Measurements from ENCODE around the gene TAPBPL.
"Not testable (repeated sequence)": the region's sequence is repeated elsewhere in the genome, so short reads cannot be mapped to it uniquely, and the experiment has no call there.

TAPBPL gene

DNA sequence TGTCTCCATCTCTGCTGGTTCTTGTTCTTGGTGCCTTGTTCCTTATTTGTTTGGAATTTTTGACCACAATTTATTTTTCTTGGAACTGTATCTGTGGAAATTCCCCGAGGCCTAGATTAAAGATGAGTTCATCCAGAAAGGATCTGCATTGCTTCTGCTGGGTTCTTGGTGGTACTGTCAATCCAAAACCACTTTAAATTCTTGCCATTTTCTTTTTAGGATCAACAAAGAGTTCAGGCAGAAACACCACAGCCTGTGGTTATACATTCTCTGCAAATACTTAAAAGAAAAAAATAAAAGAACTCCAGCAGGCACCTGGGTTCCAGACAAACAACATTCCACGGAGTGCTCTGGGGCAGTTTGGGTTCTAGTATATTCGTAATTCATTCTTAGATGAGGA, 24.6 kb downstream of the TAPBPL start:
- Histone ChIP-seq H3K9me3 (ENCODE audit: insufficient read depth, low read length) (no peaks in the 10 kb centered on the region), H3F3A (ENCODE audit: insufficient read depth) (peaks cover 7% of the 10 kb centered on the region; the same call in 1 of the 2 replicates), H3K9me2 (replicated peaks; ENCODE audit: insufficient read depth, low read length) (no peaks in the 10 kb centered on the region), H4K20me1 (ENCODE audit: low read depth, low read length) (no peaks in the 10 kb centered on the region), H3K27me3 (ENCODE audit: low read length) (no peaks in the 10 kb centered on the region), H3K79me2 (ENCODE audit: insufficient read depth, low read length) (no peaks in the 10 kb centered on the region), H2AFZ (ENCODE audit: low read depth, low read length, severe bottlenecking) (no peak overlapping the region), H3K36me3 (ENCODE audit: low read length) (no peaks in the 10 kb centered on the region), H3K4me2 (ENCODE audit: low read depth, low read length, poor library complexity, severe bottlenecking) (no peak overlapping the region), H3K27ac (ENCODE audit: low read depth, low read length) (no peak overlapping the region), H3K4me3 (ENCODE audit: insufficient read depth, low read length, poor library complexity, severe bottlenecking) (no peak overlapping the region), H3K9ac (ENCODE audit: low read length) (no peak overlapping the region)
- TF ChIP-seq, protein P1, sequence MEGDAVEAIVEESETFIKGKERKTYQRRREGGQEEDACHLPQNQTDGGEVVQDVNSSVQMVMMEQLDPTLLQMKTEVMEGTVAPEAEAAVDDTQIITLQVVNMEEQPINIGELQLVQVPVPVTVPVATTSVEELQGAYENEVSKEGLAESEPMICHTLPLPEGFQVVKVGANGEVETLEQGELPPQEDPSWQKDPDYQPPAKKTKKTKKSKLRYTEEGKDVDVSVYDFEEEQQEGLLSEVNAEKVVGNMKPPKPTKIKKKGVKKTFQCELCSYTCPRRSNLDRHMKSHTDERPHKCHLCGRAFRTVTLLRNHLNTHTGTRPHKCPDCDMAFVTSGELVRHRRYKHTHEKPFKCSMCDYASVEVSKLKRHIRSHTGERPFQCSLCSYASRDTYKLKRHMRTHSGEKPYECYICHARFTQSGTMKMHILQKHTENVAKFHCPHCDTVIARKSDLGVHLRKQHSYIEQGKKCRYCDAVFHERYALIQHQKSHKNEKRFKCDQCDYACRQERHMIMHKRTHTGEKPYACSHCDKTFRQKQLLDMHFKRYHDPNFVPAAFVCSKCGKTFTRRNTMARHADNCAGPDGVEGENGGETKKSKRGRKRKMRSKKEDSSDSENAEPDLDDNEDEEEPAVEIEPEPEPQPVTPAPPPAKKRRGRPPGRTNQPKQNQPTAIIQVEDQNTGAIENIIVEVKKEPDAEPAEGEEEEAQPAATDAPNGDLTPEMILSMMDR (IDR thresholded peaks at IDR 0.05; ENCODE audit: insufficient read depth, low read length, poor library complexity, severe bottlenecking): no peak
- no peak for TF ChIP-seq EZH2phosphoT487 (conservative IDR thresholded peaks at IDR 0.05; ENCODE audit: low read length)

- H3K36me3 ChIP-seq (ENCODE audit: low read length); H3K27ac ChIP-seq (ENCODE audit: low read depth, low read length); H2AFZ ChIP-seq (ENCODE audit: low read depth, low read length, severe bottlenecking); H3K27me3 ChIP-seq (ENCODE audit: low read length); H3K4me3 ChIP-seq (ENCODE audit: insufficient read depth, low read length, poor library complexity, severe bottlenecking); H3K9me2 ChIP-seq (replicated peaks; ENCODE audit: insufficient read depth, low read length); H3F3A ChIP-seq (ENCODE audit: insufficient read depth); H3K9ac ChIP-seq (ENCODE audit: low read length); H4K20me1 ChIP-seq (ENCODE audit: low read depth, low read length); H3K9me3 ChIP-seq (ENCODE audit: insufficient read depth, low read length); H3K4me2 ChIP-seq (ENCODE audit: low read depth, low read length, poor library complexity, severe bottlenecking); H3K79me2 ChIP-seq (ENCODE audit: insufficient read depth, low read length): not testable (repeated sequence)
These were observed 25.9 kb downstream of the TAPBPL start for GRCh38 chr12:6477601-6478377.

DNA sequence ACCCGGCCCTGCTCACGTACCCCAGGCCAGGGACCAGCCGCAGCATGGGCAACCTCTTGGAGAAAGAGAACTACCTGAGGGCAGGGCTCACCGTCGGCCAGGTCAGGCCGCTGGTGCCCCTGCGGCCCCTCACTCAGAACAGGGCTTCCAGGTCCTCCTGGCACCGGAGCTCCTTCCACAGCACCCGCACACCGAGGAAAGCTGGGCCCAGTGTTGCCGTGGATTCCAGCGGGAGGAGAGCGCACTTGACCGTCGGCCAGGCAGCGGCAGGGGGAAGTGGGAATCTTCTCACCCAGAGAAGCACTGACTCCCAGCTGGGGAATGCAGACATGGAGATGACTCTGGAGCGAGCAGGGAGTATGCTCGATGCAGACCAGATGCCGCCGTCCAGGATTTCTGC, 26.6 kb downstream of the TAPBPL start:
- Histone ChIP-seq H3F3A (ENCODE audit: insufficient read depth) (no peaks in the 10 kb centered on the region), H3K36me3 (ENCODE audit: low read length) (no peaks in the 10 kb centered on the region), H3K4me3 (ENCODE audit: insufficient read depth, low read length, poor library complexity, severe bottlenecking) (no peak overlapping the region), H3K27me3 (ENCODE audit: low read length) (no peaks in the 10 kb centered on the region), H4K20me1 (ENCODE audit: low read depth, low read length) (no peaks in the 10 kb centered on the region), H3K79me2 (ENCODE audit: insufficient read depth, low read length) (no peaks in the 10 kb centered on the region), H3K4me2 (ENCODE audit: low read depth, low read length, poor library complexity, severe bottlenecking) (no peak overlapping the region), H3K27ac (ENCODE audit: low read depth, low read length) (no peak overlapping the region), H3K9ac (ENCODE audit: low read length) (no peak overlapping the region), H3K9me3 (ENCODE audit: insufficient read depth, low read length) (no peaks in the 10 kb centered on the region), H3K9me2 (replicated peaks; ENCODE audit: insufficient read depth, low read length) (no peaks in the 10 kb centered on the region), H2AFZ (ENCODE audit: low read depth, low read length, severe bottlenecking) (no peak overlapping the region)
- no peak for TF ChIP-seq EZH2phosphoT487 (conservative IDR thresholded peaks at IDR 0.05; ENCODE audit: low read length)
- TF ChIP-seq, protein P1 (IDR thresholded peaks at IDR 0.05; ENCODE audit: insufficient read depth, low read length, poor library complexity, severe bottlenecking): no peak

- H3K9me2 ChIP-seq (replicated peaks; ENCODE audit: insufficient read depth, low read length): no peaks in the 10 kb centered on the region
- no peak overlapping the region for H3K9ac ChIP-seq (ENCODE audit: low read length)
- H3K27ac ChIP-seq (ENCODE audit: low read depth, low read length): no peak overlapping the region
- H3K9me3 ChIP-seq (ENCODE audit: insufficient read depth, low read length): no peaks in the 10 kb centered on the region
- H3F3A ChIP-seq (ENCODE audit: insufficient read depth): peaks cover 15% of the 10 kb centered on the region
- no peak overlapping the region for H2AFZ ChIP-seq (ENCODE audit: low read depth, low read length, severe bottlenecking)
- no peaks in the 10 kb centered on the region for H4K20me1 ChIP-seq (ENCODE audit: low read depth, low read length)
- TF ChIP-seq EZH2phosphoT487 (conservative IDR thresholded peaks at IDR 0.05; ENCODE audit: low read length): no peak
- TF ChIP-seq, protein P1 (IDR thresholded peaks at IDR 0.05; ENCODE audit: insufficient read depth, low read length, poor library complexity, severe bottlenecking): no peak
- H3K27me3 ChIP-seq (ENCODE audit: low read length): no peaks in the 10 kb centered on the region
- peaks cover 14% of the 10 kb centered on the region for H3K79me2 ChIP-seq (ENCODE audit: insufficient read depth, low read length)
- no peak overlapping the region for H3K4me3 ChIP-seq (ENCODE audit: insufficient read depth, low read length, poor library complexity, severe bottlenecking)
- peaks cover 6% of the 10 kb centered on the region for H3K36me3 ChIP-seq (ENCODE audit: low read length)
- no peak overlapping the region for H3K4me2 ChIP-seq (ENCODE audit: low read depth, low read length, poor library complexity, severe bottlenecking)
These were observed 36.4 kb downstream of the TAPBPL start for GRCh38 chr12:6488240-6488639.

All from SU-DHL-6 (cell line).